Stimulated activated CD4-positive, alpha-beta T cell treated with anti-CD3 and anti-CD28 coated beads, TNF-alpha, amount 100 ng/mL, for 48 hours (primary cell): ENCODE data around the gene PTK7.

Experiments used
- DNase-seq, 3 donors: peaks; one replicate each; pipeline ENCODE4 v3.0.0-alpha.2; 2020; ENCODE audit warnings: low read depth in 3 of 3

PTK7 gene

DNA sequence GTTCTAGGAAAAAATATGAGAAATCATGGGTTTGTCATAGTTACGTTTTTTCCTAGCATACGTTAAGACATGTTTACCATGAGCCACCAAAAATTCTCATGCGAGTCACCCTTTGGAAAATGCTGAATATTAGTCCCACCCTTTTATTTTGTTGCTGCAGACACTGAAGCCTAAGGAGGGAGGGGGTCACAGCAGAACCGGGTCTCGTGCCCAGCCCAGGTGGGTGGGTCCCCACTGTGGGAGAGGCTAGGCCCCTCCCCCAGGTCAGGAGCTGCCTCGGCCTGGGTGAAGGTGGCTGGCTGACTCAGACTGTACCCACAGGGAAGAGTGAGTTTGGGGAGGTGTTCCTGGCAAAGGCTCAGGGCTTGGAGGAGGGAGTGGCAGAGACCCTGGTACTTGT, 68.8 kb downstream of the PTK7 start:
- no peak for DNase-seq

GRCh38 chr6:43146261-43146660, 70.1 kb downstream of the PTK7 start:
- DNase-seq, result no peak

DNA sequence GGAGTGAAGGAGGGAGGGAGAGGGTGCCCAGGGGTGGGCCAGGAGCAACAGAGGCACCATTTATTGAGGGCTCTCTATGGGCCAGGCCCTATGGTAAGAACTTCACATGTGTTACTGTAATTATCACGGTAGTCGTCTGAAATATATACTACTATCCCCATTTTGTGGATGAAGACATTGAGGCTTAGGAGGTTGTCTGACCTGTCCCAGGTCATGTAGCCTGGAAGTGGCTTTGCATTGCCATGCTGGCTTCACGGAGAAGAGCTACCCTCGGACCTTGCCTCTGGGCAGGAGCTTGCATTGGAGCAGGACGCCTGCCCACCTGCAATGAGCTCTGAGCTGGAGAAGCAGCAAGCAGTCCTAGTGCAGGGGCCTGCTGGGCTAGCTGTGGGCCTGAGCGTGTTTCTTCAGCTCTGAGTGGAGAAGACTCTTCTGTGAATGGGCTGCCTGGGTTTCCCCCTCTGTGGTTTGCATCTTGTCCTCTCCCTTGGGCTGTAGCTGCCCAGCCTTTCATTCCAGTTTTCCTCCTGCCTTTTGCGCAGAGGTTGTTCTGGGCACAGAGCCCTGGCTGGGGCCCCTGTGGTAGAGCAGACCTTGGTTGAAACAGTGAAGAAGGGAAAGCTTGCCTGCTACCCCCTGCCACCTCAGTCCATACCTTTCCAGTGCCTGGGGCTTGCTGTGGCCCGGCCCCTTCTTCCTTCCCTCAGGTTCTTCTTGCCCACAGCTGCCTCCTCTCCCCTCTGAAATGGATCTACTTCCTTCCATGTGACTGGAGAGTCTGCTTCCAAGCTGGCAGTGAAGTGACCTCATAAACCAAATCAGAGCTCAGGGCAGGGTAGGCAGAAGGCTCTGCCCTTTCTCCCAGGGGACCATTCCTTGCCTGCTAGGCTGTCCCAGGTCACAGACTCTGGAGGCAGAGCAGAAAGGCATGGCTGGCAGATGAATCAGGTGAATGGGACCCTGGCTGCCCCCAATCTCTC, 70.9 kb downstream of the PTK7 start:
- DNase-seq, result no peak

DNA sequence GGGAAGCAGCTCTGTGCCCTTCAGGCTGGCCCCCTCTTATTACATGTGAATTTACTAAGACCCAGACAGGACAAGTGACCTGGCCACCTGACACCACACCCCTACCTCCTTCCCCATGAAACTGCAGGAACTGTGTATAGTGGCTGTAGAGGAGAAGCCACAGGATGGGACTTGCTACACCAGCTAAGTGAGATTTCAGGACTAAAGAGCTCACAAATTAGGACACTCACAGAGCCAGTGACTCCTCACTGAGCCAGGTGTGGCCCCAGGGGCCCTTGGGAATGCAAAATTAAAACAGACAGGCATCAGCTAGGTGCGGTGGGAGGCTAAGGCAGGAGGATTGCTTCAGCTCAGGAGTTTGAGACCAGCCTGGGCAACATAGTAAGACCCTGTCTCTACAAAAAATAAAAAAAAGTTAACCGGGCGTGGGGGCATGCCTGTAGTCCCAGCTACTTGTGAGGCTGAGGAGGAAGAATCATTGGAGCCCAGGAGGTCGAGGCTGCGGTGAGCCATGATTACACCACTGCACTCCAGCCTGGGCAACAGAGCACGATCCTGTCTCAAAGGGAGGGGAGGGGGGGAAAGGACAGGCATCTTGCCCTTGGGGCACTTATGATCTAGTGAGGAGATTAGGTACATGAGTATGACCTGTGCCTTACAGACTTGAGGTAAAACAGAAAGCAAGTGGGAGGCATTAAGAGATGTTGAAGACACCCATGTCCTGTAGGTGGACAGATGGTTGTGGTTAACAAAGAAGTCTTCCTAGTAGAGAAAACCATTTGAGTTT, 71.8 kb downstream of the PTK7 start:
- no peak for DNase-seq

DNA sequence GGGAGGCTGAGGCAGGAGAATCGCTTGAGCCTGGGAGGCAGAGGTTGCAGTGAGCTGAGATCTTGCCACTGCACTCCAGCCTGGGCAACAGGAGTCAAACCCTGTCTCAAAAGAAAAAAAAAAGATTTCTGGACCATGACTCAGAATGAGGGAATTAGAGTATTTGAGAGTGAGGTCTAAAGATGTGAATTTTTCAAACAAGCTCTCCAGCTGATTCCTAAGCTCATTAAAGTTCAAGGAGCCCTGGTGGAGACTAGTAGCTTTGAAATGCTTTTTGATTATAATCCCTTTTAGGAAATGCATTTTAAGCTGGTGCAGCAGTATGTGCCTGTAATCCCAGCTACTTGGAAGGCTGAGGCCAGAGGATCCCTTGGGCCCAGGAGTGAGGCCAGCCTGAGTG, 73.2 kb downstream of the PTK7 start:
- DNase-seq, result no peak

- DNase-seq, result no peak
Measured at GRCh38 chr6:43150051-43150751, 74.1 kb downstream of the PTK7 start.

DNA sequence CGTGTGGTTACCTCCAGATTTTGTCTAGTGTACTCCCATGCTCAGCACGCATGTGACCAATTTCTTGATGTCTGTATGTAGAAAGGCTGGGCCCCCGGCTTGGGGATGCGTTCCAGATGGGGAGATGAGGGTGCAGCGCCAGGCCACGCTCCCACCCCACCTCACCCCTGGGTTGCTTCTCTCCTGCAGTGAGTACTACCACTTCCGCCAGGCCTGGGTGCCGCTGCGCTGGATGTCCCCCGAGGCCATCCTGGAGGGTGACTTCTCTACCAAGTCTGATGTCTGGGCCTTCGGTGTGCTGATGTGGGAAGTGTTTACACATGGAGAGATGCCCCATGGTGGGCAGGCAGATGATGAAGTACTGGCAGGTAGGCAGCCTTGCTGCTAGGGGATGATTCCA, 83.5 kb downstream of the PTK7 start:
- DNase-seq, result no peak

DNA sequence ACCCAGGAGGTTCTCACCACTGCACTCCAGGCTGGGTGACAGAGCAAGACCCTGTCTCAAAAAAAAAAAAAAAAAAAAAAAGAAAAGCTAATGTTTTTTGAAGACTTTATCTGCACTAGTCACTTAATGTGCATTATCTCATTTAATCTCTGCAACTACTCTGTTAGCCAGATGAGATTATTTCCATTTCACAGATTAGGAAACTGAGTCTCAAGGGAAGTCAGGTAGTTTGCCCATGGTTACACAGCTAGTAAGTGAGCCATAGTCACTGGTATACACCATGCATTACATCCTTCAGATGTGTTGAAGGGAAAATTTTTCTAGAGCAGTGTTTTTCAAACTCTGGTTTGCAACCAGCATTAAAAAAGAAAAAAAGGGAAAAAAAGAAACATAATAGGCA, 87.8 kb downstream of the PTK7 start:
- no peak for DNase-seq

DNA sequence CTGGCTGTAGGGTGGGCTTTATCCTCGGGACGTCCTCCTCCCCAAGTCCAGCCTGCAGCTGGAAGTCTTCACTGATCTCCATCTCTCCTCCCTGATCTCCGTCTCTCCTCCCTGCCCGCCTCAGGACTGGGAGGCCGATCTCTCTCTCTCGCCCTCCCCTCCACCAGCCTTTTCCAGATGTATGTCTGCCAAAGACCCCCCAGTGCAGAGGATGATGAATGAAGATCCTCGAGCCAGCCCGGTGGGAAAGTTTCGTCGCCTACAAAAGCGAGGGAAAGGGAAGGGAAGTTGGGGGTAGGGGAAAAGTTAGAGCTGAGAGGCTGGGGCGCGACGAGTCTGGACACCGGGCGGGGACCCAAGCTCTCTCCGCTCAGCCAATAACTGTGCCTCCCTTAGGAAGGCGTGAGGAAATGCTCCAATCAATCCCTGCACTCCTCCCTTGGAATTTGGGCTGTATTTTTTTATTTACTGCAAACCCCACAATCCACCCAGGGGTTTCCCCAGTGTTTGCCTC, 94.4 kb downstream of the PTK7 start:
- no peak for DNase-seq

- DNase-seq, result peak; percentile 97 to 98 (median 98)
Measured at GRCh38 chr6:43170931-43171706, 95.0 kb downstream of the PTK7 start, which contains the start of gene SRF. Gene SRF (plus strand): TSS chr6:43171269. CDS start chr6:43171657, 388 bp downstream.

- peak in 1 of 3 donors; percentile 22 for DNase-seq
Measured at GRCh38 chr6:43171707-43172103, 95.6 kb downstream of the PTK7 start.

DNA sequence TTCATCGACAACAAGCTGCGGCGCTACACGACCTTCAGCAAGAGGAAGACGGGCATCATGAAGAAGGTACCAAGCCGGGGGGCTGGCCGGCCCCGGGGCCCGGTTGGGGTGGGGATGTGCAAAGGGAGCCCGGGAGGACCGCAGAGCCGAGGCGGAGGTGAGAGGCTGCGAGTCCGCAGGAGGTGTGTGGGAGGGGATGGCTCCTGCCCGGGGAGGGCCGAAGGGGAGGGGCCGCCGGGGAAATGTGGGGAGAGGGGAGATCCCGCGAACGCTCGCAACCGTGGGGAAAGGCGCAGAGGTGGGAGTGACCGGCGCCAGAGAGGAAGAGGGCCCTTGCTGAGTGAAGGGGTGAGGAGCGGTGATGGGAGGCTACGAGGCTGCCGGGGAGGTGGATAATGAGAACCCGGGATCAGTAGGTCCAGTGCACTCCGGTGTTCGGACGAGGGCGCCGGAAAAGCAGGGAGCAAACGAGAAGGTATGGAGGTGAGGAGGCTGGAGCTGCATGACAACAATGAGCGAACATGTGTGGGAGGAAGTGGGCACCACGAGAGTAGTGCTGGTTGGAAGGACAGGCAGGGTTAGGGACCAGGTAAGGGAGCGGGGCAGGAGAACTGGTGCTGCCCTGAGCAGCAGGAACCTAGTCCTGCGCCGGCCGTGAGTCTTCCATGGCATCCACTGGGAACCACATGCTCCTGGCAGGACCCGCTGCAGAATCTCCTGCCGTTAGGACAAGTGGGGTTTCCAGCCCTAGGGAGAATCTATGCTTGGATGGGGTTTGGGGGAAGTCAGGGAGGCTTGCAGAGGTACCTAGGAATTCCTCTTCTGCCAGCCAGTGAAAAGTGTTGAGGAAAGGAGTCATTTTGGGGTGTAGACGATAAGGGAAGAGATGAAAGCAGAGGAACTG, 96.2 kb downstream of the PTK7 start:
- DNase-seq, result peak in 1 of 3 donors; percentile 30

DNA sequence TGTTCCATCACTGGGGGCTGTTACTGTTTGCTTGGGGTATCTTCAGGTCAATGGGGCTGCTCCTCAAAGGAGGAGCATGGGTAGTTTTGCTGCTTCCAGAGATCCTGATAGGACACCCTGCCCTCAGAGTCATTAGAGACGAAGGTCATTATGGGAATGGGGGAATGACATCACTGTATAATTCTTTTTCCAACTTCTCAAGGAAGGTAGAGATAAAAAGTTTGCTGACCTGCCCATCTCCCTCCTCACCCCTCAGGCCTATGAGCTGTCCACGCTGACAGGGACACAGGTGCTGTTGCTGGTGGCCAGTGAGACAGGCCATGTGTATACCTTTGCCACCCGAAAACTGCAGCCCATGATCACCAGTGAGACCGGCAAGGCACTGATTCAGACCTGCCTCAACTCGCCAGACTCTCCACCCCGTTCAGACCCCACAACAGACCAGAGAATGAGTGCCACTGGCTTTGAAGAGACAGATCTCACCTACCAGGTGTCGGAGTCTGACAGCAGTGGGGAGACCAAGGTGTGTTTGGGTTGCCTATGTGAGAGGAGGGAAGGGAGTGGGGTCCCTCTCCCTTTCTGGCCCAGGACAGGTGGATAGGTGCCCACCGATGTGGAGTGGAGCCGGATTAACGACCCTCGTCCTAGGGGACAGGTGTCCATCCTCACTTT, 97.6 kb downstream of the PTK7 start:
- DNase-seq, result no peak

DNA sequence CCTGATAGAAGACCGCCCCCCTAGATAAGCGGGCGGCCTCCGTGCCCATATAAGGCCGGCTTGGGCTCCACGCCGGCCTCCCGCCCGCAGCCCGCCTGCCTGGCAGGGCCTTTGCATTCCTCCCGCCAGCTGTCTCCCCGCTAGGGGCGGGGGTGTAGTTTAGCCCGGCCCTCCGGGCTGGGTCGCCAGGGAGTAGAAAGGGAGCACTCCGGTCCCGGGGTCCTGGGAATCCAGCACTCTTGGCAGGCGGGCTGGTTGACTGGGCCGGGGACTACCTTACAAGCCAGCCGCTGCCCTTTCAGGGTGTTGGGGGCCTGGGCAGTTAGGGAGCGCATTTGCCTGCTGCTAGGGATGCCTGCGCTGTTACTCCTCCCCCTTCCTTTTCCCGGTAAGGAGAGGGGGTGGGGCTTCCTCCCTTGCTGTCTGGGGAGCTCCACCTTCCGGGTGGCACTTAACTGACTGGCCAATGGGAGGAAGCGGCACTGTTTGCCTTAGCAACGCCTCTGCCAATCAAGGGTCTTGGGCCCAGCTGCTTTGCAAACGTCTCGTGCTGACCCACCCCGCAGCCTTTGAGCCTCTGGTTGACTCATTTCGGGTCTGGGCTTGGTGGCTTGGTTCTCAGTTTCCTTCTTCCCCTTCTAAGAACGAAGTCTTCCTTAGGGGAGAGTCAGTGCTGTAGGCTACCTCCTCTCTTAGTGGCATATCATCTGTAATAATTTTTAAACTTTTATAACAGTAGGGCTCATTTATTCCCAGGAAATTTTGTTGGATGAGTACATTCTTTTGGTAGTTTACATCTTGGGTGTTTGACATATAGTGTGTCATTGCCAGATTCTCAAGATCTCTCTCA, 98.4 kb downstream of the PTK7 start:
- DNase-seq, result peak; percentile 88 to 97 (median 94)

DNA sequence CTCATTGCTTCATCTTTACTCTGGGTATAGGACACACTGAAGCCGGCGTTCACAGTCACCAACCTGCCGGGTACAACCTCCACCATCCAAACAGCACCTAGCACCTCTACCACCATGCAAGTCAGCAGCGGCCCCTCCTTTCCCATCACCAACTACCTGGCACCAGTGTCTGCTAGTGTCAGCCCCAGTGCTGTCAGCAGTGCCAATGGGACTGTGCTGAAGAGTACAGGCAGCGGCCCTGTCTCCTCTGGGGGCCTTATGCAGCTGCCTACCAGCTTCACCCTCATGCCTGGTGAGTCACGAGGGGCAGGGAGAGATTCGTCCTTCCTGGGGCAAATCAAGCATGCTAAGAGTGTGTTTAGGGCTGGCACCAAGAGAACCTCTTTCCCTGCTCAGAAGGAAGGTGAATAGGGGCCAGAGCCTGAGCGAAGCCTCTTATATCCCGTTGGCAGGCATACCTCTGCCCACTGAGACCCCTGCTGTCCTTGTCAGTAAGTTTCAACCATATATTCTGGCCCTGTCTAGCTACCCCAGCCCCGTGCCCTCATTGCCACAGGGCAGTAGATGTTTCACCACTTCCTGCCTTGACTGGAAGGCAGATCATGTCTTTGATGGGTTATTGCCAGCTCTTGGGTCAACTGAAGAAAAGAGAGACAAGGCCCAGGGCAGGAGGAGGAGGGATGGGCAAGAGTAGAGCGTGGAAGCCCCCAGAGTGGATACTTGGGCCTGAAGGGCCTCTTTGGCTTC, 99.7 kb downstream of the PTK7 start:
- no peak for DNase-seq

DNA sequence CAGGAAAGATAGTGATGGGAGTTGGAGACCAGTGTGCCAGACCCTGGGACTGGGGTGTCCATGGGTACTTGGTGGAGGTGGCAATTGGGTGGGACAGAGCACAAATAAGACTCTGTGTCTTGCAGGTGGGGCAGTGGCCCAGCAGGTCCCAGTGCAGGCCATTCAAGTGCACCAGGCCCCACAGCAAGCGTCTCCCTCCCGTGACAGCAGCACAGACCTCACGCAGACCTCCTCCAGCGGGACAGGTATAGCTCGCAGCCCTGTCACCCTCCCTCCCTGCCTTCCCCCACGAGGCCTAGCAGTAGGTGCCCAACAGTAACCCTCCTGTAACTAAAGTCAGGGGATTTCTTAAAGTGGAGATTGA, 100.3 kb downstream of the PTK7 start:
- DNase-seq, result no peak

GRCh38 chr6:43178150-43178549, 102.0 kb downstream of the PTK7 start:
- DNase-seq, result no peak
